Epidermal melanocyte (primary cell): ENCODE results near the gene TUBD1.
"Not testable (repeated sequence)": the region's sequence is repeated elsewhere in the genome, so short reads cannot be mapped to it uniquely, and the experiment has no call there.

ENCODE experiments used
- DNase-seq: peaks from one replicate; pipeline ENCODE4 v3.0.0; 2011; ENCODE audit warnings: low spot score; ENCODE audit not compliant: insufficient read length

TUBD1 gene, protein sequence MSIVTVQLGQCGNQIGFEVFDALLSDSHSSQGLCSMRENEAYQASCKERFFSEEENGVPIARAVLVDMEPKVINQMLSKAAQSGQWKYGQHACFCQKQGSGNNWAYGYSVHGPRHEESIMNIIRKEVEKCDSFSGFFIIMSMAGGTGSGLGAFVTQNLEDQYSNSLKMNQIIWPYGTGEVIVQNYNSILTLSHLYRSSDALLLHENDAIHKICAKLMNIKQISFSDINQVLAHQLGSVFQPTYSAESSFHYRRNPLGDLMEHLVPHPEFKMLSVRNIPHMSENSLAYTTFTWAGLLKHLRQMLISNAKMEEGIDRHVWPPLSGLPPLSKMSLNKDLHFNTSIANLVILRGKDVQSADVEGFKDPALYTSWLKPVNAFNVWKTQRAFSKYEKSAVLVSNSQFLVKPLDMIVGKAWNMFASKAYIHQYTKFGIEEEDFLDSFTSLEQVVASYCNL

DNA sequence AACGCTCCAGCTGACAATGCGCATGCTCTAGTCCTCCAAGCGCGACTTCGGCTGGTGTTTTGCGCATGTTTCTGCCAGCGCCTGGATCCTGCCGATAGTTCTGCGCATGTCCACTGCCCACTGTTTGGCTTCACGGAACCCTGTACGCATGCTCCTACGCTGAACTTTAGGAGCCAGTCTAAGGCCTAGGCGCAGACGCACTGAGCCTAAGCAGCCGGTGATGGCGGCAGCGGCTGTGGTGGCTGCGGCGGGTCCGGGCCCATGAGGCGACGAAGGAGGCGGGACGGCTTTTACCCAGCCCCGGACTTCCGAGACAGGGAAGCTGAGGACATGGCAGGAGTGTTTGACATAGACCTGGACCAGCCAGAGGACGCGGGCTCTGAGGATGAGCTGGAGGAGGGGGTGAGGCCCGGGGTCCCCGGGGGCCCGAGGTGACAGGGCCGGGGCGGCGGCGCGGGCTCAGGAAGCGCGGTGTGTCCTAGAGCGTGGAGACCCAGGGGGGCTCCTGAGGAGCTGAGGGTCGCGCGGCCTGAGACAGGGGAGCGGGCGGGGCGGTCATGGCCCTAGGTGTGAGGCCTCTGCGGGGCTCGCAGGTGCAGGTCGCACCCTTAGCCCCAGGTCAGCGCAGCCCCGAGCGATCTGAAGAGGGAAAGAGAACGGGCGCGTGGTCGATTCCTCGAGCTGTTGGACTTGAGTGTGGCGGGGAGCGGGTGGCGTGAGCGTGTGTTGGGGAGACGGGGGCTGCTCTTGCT, at the start of gene TUBD1, which contains the start of gene RPS6KB1:
Gene TUBD1, minus strand, starts transcription at position 20 of the 752 bp plus-strand sequence. CDS start 1,941 bp downstream, outside the sequence.
Gene RPS6KB1, plus strand, starts transcription at position 198 of the 752 bp plus-strand sequence. Its CDS starts 64 bp downstream, at position 262.
- DNase-seq: no peak

DNA sequence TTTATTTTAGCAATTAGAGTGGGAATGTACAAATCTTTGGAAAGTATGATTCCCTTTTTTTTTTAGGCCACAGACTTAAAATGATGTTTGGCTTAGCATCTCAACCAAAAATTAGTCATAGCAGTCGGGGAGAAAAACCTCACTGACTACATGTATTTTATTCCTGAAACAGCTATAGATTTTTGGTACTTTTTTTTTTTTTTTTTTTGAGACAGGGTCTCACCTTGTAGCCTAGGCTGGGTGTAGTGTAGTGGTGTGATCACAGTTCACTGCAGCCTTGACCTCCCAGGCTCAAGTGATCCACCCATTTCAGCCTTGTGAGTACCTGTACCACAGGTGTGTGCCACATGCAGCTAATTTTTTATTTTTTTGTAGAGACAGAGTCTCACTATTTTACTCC, 48.4 kb upstream of the TUBD1 start:
- DNase-seq: no peak

DNA sequence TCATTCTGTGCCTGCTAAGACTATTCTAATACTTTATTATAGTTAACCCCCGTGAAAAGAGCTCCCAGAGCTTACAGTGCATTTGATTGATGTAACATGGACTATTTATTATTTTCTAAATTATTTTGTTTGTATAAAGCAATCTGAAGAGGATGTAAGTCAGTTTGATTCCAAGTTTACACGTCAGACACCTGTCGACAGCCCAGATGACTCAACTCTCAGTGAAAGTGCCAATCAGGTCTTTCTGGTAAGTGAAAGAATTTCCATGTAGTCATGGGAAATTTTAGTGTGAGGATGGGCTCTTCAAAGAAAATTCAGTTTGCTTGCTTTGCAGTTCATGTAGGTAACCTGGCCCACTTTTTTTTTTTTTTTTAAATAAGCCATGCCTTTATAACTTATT, 48.0 kb upstream of the TUBD1 start:
- DNase-seq: not testable (repeated sequence)

DNA sequence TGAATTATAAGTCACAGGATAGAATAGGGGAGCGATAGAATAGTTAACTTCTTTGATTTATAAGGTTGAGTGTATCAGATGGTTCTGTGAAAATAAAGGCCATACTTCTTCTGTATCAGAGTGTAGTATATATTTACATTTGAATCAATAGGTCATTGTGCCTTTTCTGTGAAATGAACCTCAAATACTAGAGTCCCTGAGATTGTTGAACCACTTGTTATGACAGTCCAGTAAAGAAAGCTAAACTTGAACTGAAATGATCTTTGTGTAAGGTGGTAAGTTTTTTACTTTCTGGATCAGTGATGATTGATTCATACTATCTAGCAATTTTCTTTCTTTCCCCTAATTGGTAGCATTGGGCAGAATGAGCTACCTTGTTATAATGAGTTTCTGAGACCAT, 40.6 kb upstream of the TUBD1 start:
- not testable (repeated sequence) for DNase-seq

DNA sequence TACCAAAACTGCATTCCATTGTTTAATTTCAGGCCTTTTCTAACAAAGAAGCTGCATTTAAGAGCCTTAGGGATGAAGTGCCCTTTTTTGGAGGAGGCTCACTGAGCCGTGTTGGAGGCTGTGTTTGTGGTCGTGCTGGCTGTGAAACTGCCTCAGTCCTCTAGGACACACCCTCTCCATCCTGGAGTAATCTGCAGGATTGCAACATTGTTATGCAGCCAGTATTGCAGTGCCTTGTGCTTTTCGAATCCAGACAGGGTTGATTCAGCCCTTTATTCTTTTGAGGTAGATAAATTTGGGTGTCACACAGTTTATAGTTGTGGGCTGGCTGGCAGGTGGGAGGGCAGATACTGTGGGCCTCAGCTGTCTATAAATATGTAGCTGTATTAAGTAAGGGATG, 38.0 kb upstream of the TUBD1 start:
- not testable (repeated sequence) for DNase-seq

DNA sequence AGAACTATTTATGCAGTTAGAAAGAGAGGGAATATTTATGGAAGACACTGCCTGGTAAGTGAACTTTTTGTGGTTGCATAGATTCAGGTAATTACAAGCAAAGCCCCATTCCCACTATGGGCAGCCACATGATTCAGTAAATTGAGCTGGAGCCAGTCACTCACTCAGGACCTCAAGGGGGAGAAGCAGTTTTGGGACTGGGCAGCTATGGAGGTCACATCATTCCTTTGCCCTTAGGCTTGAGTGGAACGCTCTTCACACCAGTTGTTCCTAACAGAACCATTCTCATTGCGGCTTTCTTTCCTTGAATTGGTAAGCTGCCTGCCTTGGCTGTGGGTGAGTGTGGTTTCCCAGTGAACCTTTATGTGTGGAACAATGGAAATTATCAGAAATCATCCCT, 37.4 kb upstream of the TUBD1 start:
- not testable (repeated sequence) for DNase-seq

- DNase-seq: not testable (repeated sequence)
Measured at GRCh38 chr17:59920637-59921036, 27.9 kb upstream of the TUBD1 start.

- DNase-seq: no peak
Measured at GRCh38 chr17:59916446-59916845, 23.7 kb upstream of the TUBD1 start.

DNA sequence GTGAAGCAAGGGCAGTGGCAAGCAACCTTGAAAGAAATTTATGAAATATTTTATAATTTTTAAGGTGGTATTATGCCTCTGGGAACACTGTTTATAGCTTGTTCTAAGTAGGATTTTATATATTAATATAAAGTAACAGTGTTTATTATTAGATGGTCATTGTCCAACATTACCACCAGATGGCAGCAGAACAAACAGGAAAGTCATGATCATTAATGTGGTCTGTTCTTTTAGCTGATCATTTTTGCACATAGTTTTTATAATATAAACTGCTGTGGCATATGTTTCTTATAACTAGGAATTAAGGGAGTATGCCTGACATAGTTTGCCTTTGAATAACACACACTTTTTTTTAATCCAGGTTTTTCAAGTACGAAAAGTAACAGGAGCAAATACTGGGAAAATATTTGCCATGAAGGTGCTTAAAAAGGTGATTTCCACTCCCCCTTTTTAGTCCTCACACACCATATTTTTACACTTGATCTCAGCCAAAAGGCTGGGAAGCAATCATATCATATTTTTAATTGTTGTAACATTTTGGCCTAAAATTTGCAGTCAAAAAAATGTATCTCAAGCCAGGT, 21.6 kb upstream of the TUBD1 start:
- peak; percentile 56 for DNase-seq

DNA sequence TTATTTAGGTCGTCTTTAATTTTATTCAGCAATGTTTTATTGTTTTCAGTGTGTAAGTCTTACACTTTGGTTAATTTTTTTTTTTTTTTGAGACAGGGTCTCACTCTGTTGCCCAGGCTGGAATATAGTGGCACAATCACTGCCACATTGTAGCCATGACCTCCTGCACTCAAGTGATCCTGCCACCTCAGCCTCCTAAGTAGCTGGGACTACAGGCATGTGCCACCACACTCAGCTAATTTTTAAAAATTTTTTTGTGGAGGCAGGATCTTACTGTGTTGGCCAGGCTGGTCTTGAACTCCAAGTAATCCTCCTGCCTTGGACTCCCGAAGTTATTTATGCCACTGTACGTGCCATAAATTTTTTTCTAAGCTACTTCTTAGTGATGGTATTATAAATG, 14.7 kb upstream of the TUBD1 start:
- no peak for DNase-seq

GRCh38 chr17:59903455-59903854, 10.7 kb upstream of the TUBD1 start:
- no peak for DNase-seq

DNA sequence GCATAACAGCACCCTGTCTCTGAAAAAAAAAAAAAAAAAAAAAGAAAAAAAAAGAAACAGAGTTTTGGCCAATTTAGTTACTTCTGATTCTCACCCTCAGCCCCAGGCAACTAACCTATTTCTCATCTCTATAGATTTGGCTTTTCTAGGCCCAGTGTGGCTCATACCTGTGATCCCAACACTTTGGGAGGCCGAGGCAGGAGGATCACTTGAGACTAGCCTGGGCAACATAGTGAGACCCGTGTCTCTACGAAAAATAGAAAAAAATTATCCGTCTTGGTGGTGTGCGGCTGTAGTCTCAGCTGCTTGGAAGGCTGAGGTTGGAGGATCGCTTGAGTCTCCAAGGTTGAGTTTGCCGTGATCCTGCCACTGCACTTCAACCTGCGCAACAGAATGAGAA, 8.9 kb upstream of the TUBD1 start:
- DNase-seq: no peak

DNA sequence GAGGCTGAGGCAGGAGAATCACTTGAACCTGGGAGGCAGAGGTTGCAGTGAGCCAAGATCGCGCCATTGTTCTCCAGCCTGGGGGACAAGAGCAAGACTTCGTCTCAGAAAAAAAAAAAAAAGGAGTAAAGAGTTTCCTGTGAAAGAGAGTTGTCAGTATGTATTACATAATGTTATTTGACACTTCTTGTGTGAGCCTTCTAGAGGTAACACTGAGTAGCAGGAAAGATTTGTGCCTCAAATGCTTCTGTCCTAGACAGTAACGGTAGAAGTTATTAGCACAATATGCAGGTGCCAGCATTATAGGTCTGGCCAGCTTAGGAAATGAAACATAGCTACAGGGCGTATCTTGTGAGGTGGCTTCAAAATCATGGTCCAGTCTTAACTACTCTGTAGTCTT, 6.4 kb upstream of the TUBD1 start:
- DNase-seq: no peak

DNA sequence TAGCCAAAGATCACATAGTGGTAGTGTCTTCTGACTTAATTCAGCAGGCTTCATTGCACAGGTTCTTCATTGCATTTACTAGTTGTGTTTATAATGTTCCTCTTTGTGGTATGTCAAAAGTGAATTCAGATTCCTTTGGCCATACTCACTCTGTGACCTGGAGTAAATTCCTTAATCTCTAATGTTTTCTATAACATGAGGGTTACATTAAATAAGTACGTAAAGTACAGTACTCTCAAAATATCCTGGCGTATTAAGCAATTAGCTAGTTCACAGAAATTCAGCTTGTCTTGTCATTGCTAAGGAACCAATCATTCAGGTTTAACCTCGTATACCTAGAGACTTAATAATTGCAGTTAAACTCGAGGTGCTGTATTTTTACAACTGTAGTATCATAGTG, 4.3 kb upstream of the TUBD1 start:
- no peak for DNase-seq

DNA sequence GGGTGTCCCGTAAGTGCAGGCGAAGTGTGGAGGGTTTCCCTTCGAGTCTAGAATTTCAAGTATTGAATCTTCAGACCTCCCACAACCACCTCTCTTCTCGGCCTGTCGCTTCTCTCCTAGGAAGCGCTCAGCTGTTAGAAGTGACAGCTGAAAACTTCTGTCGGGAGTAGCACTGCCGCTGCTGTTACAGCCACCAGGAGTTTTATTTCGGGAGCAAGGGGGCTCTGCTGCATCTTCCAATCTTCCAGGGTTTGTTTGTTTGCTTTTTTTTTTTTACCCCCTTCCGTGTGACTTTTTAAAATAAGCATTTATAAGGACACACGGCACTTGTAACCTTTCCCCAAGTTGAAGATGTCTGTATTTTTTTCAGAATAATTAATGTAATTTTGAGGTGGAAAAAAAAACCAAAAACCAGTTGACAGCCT, 945 bp upstream of the TUBD1 start:
- no peak for DNase-seq

- peak; percentile 92 for DNase-seq
Measured at GRCh38 chr17:59892251-59892923, 356 bp downstream of the TUBD1 start.

DNA sequence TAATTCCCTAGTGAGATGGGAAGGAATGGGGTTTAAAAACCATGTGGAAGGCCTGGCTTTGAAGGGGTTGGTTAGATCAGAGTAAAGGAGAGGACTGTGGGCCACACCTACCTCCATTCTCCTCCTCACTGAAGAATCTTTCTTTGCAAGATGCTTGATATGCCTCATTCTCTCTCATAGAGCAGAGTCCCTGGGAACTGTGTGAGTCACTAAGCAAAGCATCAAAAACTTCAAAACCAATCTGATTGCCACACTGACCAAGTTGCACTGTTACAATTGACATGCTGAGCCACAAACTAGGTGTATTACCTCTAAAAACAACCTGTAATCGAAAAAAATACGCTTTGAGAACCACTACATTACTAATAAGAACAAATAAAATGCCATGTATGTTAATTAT, 2.0 kb downstream of the TUBD1 start:
- DNase-seq: no peak

DNA sequence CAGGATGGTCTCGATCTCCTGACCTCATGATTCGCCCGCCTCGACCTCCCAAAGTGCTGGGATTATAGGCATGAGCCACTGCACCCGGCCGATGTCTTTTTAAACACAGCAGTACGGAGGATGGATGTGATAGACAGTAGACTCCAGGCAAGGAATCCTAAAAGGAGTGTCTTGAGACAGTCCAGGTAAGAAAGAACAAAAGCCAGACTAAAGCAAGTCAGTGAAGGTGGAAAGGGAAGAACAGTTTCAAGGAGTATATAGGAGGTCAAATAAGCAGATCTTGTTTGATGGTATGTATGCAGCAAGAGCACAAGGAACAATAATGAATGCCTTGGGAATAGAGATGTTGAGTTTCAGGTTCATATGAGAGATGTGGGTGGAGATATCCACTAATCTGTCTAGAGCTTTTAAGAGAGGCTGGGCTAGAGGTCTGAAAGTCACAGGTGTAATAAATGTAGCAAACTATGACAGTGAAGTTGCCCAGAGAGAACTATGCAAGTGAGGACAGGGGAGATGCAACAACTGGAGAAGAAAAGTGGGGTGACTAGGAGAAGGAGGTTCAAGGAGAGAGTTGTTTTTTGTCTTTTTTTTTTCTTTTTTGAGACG, 4.5 kb downstream of the TUBD1 start:
- DNase-seq: no peak

DNA sequence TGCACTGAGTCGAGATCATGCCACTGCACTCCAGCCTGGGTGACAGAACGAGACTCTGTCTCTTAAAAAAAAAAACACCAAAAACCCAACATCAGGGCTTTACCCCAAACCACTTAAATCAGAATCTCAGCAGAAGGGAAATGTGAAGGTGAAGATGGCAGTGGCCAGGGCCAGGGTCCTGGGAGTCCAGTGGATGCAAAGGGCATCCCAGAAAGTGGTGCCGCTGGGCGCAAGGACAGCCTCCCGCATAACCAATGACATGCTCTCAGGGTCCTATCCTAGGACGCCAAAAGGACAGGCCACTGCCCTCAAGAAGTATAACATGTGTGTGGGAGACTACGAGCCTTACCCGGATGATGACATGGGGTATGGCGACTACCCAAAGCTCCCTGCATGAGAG, 7.9 kb downstream of the TUBD1 start:
- DNase-seq: no peak

DNA sequence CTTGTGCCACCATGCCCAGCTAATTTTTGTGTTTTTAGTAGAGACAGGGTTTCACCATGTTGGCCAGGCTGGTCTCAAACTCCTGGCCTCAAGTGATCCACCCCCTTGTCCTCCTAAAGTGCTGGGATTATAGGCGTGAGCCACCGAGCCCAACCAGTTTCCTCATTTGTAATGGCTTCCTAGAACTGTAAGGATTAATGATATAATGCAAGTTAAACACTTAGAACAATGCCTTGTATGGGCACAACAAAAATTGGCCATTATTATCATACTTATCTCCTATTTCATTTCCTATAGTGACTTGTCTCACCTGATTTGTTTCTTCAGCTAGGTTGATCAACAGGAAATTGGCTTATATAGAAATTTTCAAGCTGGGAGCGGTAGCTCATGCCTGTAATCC, 14.1 kb downstream of the TUBD1 start:
- no peak for DNase-seq

- no peak for DNase-seq
Measured at GRCh38 chr17:59877965-59878364, 14.8 kb downstream of the TUBD1 start.
